Astrocyte of the spinal cord (primary cell): Measurements from ENCODE around the gene NCAPD2.
A peak's percentile ranks its signal among the peaks of the same experiment; 100 is the strongest.

Experiments used
- DNase-seq: peaks from one replicate; pipeline ENCODE4 v3.0.0; 2011; ENCODE audit warnings: low read depth, low spot score
- H3K4me3 ChIP-seq: 2 replicates; pipeline ENCODE4 v1.5.1; 2011; ENCODE audit warnings: low read depth, mild to moderate bottlenecking, low read length, moderate library complexity
- CTCF ChIP-seq: IDR thresholded peaks from 2 replicates; pipeline ENCODE4 v1.5.1; 2012; ENCODE audit warnings: low read depth, mild to moderate bottlenecking, low read length, inconsistent platforms
- in situ Hi-C: cut with HindIII; loops from 2 replicates; pipeline ENCODE4 v1.10.0; 2017; ENCODE audit warnings: low sequenced_read_pairs

The NCAPD2 gene

GRCh38 chr12:6500466-6500865 is 6.6 kb downstream of the NCAPD2 start:
- no peak overlapping the region for H3K4me3 ChIP-seq
- no peak for DNase-seq
- no peak for TF ChIP-seq CTCF
- in situ Hi-C loops = no loop called here

GRCh38 chr12:6507102-6507998 is 13.4 kb downstream of the NCAPD2 start:
- no peak for TF ChIP-seq CTCF
- in situ Hi-C loops = no loop called here
- H3K4me3 ChIP-seq = no peak overlapping the region
- peak; percentile 20 for DNase-seq

DNA sequence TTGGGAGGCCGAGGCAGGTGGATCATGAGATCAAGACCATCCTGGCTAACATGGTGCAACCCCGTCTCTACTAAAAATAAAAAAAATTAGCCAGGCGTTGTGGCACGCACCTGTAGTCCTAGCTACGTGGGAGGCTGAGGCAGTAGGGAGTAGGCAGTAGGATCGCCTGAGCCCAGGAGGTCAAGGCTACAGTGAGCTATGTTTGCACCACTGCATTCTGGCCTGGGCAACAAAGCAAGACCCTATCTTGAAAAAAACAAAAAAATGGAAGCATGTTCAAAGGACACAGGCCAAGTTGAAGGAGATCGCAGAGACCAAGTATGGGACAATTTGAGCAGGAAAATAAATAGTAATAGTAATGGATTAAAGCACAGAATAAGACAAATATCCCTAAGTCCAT is 14.2 kb downstream of the NCAPD2 start:
- in situ Hi-C loops = no loop called here

DNA sequence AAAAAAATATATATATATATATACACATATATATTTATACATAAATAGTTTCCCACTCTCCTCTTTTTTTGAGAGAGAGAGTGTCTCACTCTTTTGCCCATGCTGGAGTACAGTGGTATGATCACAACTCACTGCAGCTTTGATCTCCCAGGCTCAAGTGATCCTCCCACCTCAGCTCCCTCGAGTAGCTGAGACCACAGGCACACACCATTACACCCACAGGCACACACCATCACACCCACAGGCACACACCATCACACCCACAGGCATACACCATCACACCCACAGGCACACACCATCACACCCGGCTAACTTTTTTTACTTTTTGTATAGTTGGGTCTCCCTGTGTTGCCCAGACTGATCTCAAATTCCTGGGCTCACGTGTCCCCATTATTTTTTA is 26.3 kb downstream of the NCAPD2 start:
- H3K4me3 ChIP-seq = no peak overlapping the region
- no peak for TF ChIP-seq CTCF
- in situ Hi-C loops = no loop called here
- DNase-seq = no peak

More for the DNA sequence above, 14.2 kb downstream of the NCAPD2 start:
- DNase-seq = no peak
- TF ChIP-seq CTCF = no peak
- no peak overlapping the region for H3K4me3 ChIP-seq

DNA sequence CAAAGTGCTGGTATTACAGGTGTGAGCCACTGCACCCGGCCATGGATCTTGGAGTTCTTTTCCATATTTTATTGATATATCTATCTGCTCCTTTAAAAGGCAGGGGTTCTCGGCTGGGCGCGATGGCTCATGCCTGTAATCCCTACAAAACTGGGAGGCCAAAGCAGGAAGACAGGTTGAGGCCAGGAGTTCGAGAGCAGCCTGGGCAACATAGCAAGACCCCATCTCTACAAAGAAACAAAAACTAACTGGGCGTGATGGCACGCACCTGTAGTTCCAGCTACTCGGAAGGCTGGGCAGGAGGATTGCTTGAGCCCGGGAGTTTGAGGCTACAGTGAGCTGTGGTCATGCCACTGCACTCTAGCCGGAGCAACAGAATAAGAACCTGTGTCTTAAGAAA is 28.3 kb downstream of the NCAPD2 start:
- DNase-seq = no peak
- in situ Hi-C loops = no loop called here
- H3K4me3 ChIP-seq = no peak overlapping the region
- TF ChIP-seq CTCF = no peak

GRCh38 chr12:6523708-6524107 is 29.8 kb downstream of the NCAPD2 start:
- no peak for DNase-seq
- in situ Hi-C loops = no loop called here
- TF ChIP-seq CTCF = no peak
- H3K4me3 ChIP-seq = no peak overlapping the region
